ENCODE results near the gene CPA5. TPM values are rescaled to one million over a fixed set of nuclear protein-coding genes. Genes with fewer than 3 reads are reported as not detected.

The CPA5 gene
- total RNA-seq, 1 experiment from 2014 or later: not detected

GRCh38 chr7:130365088-130365487 lies 20.5 kb downstream of the CPA5 start:
- H3K36me3 Mint-ChIP-seq: peaks cover 6% of the 10 kb centered on the region; the same call in 1 of the 2 replicates
- H3K27me3 Mint-ChIP-seq (ENCODE audit: low read depth): no peaks in the 10 kb centered on the region; the same call in 1 of the 2 replicates
- no peak overlapping the region for H3K27ac Mint-ChIP-seq
- CTCF ChIA-PET: no interaction called here
- no peak for TF ChIP-seq CREB1 (CRISPR knock-in tag; IDR thresholded peaks at IDR 0.05)
- TF ChIP-seq ATF2 (CRISPR knock-in tag; IDR thresholded peaks at IDR 0.05; ENCODE audit: borderline replicate concordance, low read depth): no peak
- TF ChIP-seq PREB (CRISPR knock-in tag; IDR thresholded peaks at IDR 0.05; ENCODE audit: borderline replicate concordance): no peak
- TF ChIP-seq IRF2 (CRISPR knock-in tag; IDR thresholded peaks at IDR 0.05; ENCODE audit: borderline replicate concordance, low read depth): no peak
- TF ChIP-seq ZNF317 (CRISPR knock-in tag; IDR thresholded peaks at IDR 0.05; ENCODE audit: borderline replicate concordance, low read depth): no peak
- TF ChIP-seq ZNF416 (CRISPR knock-in tag; IDR thresholded peaks at IDR 0.05): no peak
- TF ChIP-seq NFE2L1 (CRISPR knock-in tag; IDR thresholded peaks at IDR 0.05): no peak
- no peak for TF ChIP-seq SP1 (CRISPR knock-in tag; conservative IDR thresholded peaks at IDR 0.05)
- no peak for TF ChIP-seq MAX (CRISPR knock-in tag; IDR thresholded peaks at IDR 0.05)
- TF ChIP-seq ZNF281 (CRISPR knock-in tag; IDR thresholded peaks at IDR 0.05): no peak
- TF ChIP-seq ZSCAN18 (CRISPR knock-in tag; IDR thresholded peaks at IDR 0.05): no peak
- TF ChIP-seq MLX (CRISPR knock-in tag; IDR thresholded peaks at IDR 0.05): no peak
- no peak for TF ChIP-seq AFF4 (CRISPR knock-in tag; IDR thresholded peaks at IDR 0.05; ENCODE audit: borderline replicate concordance)
- no peak for TF ChIP-seq GRHL2 (CRISPR knock-in tag; IDR thresholded peaks at IDR 0.05; ENCODE audit: insufficient replicate concordance, severe bottlenecking)
- no peak for TF ChIP-seq ZNF263 (CRISPR knock-in tag; IDR thresholded peaks at IDR 0.05; ENCODE audit: low read depth)
- TF ChIP-seq ERG (CRISPR knock-in tag; IDR thresholded peaks at IDR 0.05): no peak
- peaks cover 21% of the 10 kb centered on the region for H3K4me1 Mint-ChIP-seq
- ATAC-seq (no peak), DNase-seq (ENCODE audit: low spot score) (no peak)
- POLR2A ChIA-PET: no interaction called here
- H3K9me3 Mint-ChIP-seq: peaks cover 13% of the 10 kb centered on the region
- no peak overlapping the region for H3K4me3 Mint-ChIP-seq
